GM06990 (cell line): ENCODE results near the gene HNRNPA3.

Experiments
- DNase-seq: peaks from one replicate; pipeline ENCODE4 v3.0.0-alpha.2; 2011; ENCODE audit not compliant: insufficient read length; ENCODE audit errors: extremely low read depth
- H3K27me3 ChIP-seq: replicated peaks from 2 replicates; pipeline ENCODE4 v1.6.0; 2011; ENCODE audit warnings: low read length; ENCODE audit not compliant: control insufficient read depth, insufficient read depth
- H3K36me3 ChIP-seq: 2 replicates; pipeline ENCODE4 v1.5.1; 2011; ENCODE audit warnings: low read length; ENCODE audit not compliant: control insufficient read depth, insufficient read depth
- H3K4me3 ChIP-seq: replicated peaks from 2 replicates; pipeline ENCODE4 v1.5.1; 2011; ENCODE audit warnings: low read depth, mild to moderate bottlenecking, control low read depth, low read length
- CTCF ChIP-seq: IDR thresholded peaks from 2 replicates; pipeline ENCODE4 v1.5.1; 2011; ENCODE audit warnings: low read length, control low read depth, mild to moderate bottlenecking, inconsistent platforms; ENCODE audit not compliant: insufficient read depth, poor library complexity, severe bottlenecking

Gene HNRNPA3

GRCh38 chr2:177187631-177188312 lies 24.8 kb upstream of the HNRNPA3 start:
- TF ChIP-seq CTCF: no peak
- Histone ChIP-seq H3K27me3 (no peaks in the 10 kb centered on the region), H3K36me3 (no peaks in the 10 kb centered on the region), H3K4me3 (no peak overlapping the region)
- DNase-seq: no peak

- no peaks in the 10 kb centered on the region for H3K27me3 ChIP-seq
- H3K36me3 ChIP-seq: no peaks in the 10 kb centered on the region
- H3K4me3 ChIP-seq: no peak overlapping the region
- no peak for DNase-seq
- TF ChIP-seq CTCF: no peak
Measured at GRCh38 chr2:177188482-177189469, 23.8 kb upstream of the HNRNPA3 start.

GRCh38 chr2:177190941-177191340 lies 21.7 kb upstream of the HNRNPA3 start:
- no peak for DNase-seq
- H3K4me3 ChIP-seq: no peak overlapping the region
- TF ChIP-seq CTCF: no peak
- no peaks in the 10 kb centered on the region for H3K27me3 ChIP-seq
- H3K36me3 ChIP-seq: no peaks in the 10 kb centered on the region

- DNase-seq: no peak
- Histone ChIP-seq H3K4me3 (no peak overlapping the region), H3K36me3 (no peaks in the 10 kb centered on the region), H3K27me3 (no peaks in the 10 kb centered on the region)
- no peak for TF ChIP-seq CTCF
Measured at GRCh38 chr2:177192788-177193187, 19.8 kb upstream of the HNRNPA3 start.

- DNase-seq: no peak
- no peak overlapping the region for H3K4me3 ChIP-seq
- H3K27me3 ChIP-seq: no peaks in the 10 kb centered on the region
- no peaks in the 10 kb centered on the region for H3K36me3 ChIP-seq
- no peak for TF ChIP-seq CTCF
Measured at GRCh38 chr2:177193240-177193639, 19.4 kb upstream of the HNRNPA3 start.
